OCI-LY7 (cell line): Measurements from ENCODE around the gene UGT1A10.

ENCODE experiments used
- CTCF ChIP-seq: fragments of 200-600 bp; sonication (generic); conservative IDR thresholded peaks from 2 replicates; pipeline ENCODE4 v1.5.1; 2014; ENCODE audit warnings: mild to moderate bottlenecking, antibody characterized with exemption, low read length, moderate library complexity, mixed read lengths
- EZH2phosphoT487 ChIP-seq: fragments of 200-600 bp; sonication (generic); IDR thresholded peaks from 2 replicates; pipeline ENCODE4 v1.6.1; 2018; ENCODE audit warnings: low read depth, borderline replicate concordance, mild to moderate bottlenecking, mixed run types, antibody characterized with exemption, low read length, moderate library complexity, mixed read lengths

DNA sequence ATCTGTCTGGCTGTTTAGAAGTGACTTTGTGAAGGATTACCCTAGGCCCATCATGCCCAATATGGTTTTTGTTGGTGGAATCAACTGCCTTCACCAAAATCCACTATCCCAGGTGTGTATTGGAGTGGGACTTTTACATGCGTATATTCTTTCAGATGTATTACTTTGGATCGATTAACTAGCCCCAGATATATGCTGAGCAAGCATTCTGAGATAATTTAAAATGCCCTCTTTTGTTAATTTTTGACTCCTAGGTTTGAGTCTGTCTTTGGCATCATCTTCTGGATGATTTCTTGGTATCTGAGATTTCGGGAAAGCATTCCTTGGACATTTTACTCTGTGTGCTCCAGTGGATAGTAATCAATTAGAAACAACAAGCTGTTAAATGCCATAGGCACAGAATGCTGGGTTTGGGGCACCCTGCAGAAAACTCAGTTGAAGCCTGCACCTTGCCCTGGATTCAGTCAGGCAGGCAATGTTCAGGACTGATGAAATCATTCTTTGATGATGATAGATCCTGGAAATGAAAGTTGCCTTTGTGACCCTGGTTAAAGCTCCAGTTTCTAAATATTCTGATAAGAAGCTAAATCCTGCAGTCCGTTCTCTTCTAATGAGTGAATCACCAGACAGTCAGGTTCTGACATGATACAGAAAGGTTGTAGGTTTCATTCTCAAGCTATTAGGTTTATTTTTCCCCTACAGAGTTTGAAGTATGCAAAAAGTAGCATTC, 125.0 kb downstream of the UGT1A10 start:
- TF ChIP-seq CTCF (no peak), EZH2phosphoT487 (no peak)
